ENCODE results near the gene RPL41.

DNA sequence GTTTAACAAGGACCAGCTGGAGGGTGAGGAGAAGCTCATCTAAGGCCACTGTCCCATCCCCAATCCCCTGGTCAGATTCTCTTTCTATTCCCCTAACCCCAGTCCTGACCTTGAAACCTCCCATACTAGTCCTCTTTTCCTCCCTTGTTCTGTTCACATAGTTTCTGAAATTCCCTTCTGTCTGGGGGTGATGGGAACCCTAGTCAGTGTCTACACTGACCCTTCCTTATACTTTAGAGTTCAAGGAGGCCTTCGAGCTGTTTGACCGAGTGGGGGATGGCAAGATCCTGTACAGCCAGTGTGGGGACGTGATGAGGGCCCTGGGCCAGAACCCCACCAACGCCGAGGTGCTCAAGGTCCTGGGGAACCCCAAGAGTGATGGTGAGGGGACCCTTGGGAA lies 38.4 kb downstream of the RPL41 start:
- TF ChIP-seq, protein P1, sequence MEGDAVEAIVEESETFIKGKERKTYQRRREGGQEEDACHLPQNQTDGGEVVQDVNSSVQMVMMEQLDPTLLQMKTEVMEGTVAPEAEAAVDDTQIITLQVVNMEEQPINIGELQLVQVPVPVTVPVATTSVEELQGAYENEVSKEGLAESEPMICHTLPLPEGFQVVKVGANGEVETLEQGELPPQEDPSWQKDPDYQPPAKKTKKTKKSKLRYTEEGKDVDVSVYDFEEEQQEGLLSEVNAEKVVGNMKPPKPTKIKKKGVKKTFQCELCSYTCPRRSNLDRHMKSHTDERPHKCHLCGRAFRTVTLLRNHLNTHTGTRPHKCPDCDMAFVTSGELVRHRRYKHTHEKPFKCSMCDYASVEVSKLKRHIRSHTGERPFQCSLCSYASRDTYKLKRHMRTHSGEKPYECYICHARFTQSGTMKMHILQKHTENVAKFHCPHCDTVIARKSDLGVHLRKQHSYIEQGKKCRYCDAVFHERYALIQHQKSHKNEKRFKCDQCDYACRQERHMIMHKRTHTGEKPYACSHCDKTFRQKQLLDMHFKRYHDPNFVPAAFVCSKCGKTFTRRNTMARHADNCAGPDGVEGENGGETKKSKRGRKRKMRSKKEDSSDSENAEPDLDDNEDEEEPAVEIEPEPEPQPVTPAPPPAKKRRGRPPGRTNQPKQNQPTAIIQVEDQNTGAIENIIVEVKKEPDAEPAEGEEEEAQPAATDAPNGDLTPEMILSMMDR (conservative IDR thresholded peaks at IDR 0.05; ENCODE audit: low read depth, low read length): no peak
- TF ChIP-seq EZH2phosphoT487 (IDR thresholded peaks at IDR 0.05; ENCODE audit: borderline replicate concordance, low read length): no peak
